Measurements from ENCODE around the gene RPS5. TPM values are rescaled to one million over a fixed set of nuclear protein-coding genes. Genes with fewer than 3 reads are reported as not detected.

The RPS5 gene
- total RNA-seq, 1 experiment from 2014 or later, result 1,400 TPM

- H4K20me1 ChIP-seq (ENCODE audit: control insufficient read depth, insufficient read depth, insufficient read length), result no peaks in the 10 kb centered on the region
- H3K4me2 ChIP-seq (ENCODE audit: insufficient read depth, insufficient read length, low read length), result no peak overlapping the region
- H2BK120ac ChIP-seq (ENCODE audit: low read depth, low read length, poor library complexity, severe bottlenecking), result no peak overlapping the region
- no peak for DNase-seq
- H3K23me2 ChIP-seq (ENCODE audit: insufficient read length, low read depth, low read length, poor library complexity, severe bottlenecking), result peaks cover 2% of the 10 kb centered on the region
- H4K91ac ChIP-seq (ENCODE audit: insufficient read length, low read depth, low read length), result no peak overlapping the region
- H4K5ac ChIP-seq (ENCODE audit: insufficient read length, low read depth, low read length), result no peak overlapping the region
- no peaks in the 10 kb centered on the region for H3K9me3 ChIP-seq (ENCODE audit: control insufficient read depth, low read depth, low read length)
- no peak overlapping the region for H2BK15ac ChIP-seq (ENCODE audit: low read depth, low read length)
- H3K9ac ChIP-seq (ENCODE audit: extremely low read depth, insufficient read length, low read length), result no peak overlapping the region
- H4K8ac ChIP-seq (replicated peaks; ENCODE audit: insufficient read length, low read depth, low read length), result no peak overlapping the region
- H2BK12ac ChIP-seq (ENCODE audit: insufficient read length, low read depth, low read length), result no peak overlapping the region
- H3K79me1 ChIP-seq (ENCODE audit: insufficient read depth, low read depth, low read length, poor library complexity, severe bottlenecking), result no peaks in the 10 kb centered on the region
- no peak overlapping the region for H3K56ac ChIP-seq (ENCODE audit: insufficient read length, low read depth, low read length)
- no peaks in the 10 kb centered on the region for H3K4me1 ChIP-seq (ENCODE audit: insufficient read depth, low read length)
- Mint-ChIP-seq H3K4me1 (peaks cover 0 to 2% of the 10 kb centered on the region in 2 experiments; a peak in 2 of 4 replicates), H3K36me3 (ENCODE audit: insufficient read depth in 1 of 3, low read depth in 3 of 3) (peaks cover 0 to 4% (median 2%) of the 10 kb centered on the region in 3 experiments; a peak in 3 of 7 replicates), H3K27me3 (ENCODE audit: low read depth) (no peaks in the 10 kb centered on the region), H3K27ac (no peak overlapping the region), H3K9me3 (no peaks in the 10 kb centered on the region), H3K4me3 (no peak overlapping the region)
- no peak overlapping the region for H2AFZ ChIP-seq (ENCODE audit: low read length)
- no peak overlapping the region for H3K14ac ChIP-seq (ENCODE audit: insufficient read depth, low read length)
- no peak overlapping the region for H2BK20ac ChIP-seq (ENCODE audit: low read depth, low read length, poor library complexity, severe bottlenecking)
- no peaks in the 10 kb centered on the region for H3K27me3 ChIP-seq (ENCODE audit: insufficient read depth, low read length)
- H3K23ac ChIP-seq (ENCODE audit: insufficient read length, low read depth, low read length), result no peak overlapping the region
- TF ChIP-seq CTCF (conservative IDR thresholded peaks at IDR 0.05), result no peak
- no peak overlapping the region for H3K27ac ChIP-seq (ENCODE audit: insufficient read length, low read depth, low read length)
- H3K18ac ChIP-seq (ENCODE audit: insufficient read length, low read depth, low read length), result no peak overlapping the region
- no peaks in the 10 kb centered on the region for H3K79me2 ChIP-seq (ENCODE audit: insufficient read depth, low read length)
- no peak overlapping the region for H3K4ac ChIP-seq (ENCODE audit: low read depth, low read length)
- no CpG with 5 or more reads among the region's 15 CpGs for WGBS (ENCODE audit: extremely low coverage, insufficient read length, low lambda C conversion rate)
- no peak overlapping the region for H3T11ph ChIP-seq (ENCODE audit: low read length)
- H2AK5ac ChIP-seq (ENCODE audit: insufficient read length, low read length), result no peak overlapping the region
- H2BK5ac ChIP-seq (ENCODE audit: insufficient read length, low read length), result no peak overlapping the region
Measured at GRCh38 chr19:58353717-58354477, 33.2 kb upstream of the RPS5 start.

Measured in H9 (cell line).